NCI-H1105 (cell line): Measurements from ENCODE around the gene DUSP28.

ENCODE experiments used
- DNase-seq: peaks from one replicate; lab custom pipeline; 2025; lab: John Stamatoyannopoulos, UW

The DUSP28 gene

DNA sequence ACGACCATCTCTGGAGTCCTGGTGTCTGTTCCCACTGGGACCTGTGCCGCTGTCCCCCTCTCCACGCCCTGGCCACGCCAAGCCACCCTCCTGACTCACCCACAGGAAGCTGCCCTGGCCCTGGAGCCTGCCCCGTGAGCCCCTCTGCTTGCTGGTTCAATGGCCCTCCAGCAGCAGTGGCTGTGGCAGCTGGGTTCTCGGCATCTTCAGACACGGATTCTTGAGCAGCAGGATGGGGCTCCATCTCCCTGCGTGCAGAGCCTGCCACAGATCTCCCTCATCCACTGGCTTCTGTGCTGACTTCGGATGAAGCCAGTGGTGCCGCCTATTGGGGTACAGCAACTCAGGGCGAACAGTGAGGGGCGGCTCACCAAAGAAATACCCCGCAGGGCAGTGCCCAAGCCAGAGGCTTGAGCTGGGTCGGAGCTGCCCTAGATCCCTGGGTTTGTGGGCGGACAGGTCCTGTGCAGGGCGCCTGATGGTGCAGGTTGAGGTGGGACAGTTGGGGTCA is 40.3 kb downstream of the DUSP28 start:
- DNase-seq, result no peak

DNA sequence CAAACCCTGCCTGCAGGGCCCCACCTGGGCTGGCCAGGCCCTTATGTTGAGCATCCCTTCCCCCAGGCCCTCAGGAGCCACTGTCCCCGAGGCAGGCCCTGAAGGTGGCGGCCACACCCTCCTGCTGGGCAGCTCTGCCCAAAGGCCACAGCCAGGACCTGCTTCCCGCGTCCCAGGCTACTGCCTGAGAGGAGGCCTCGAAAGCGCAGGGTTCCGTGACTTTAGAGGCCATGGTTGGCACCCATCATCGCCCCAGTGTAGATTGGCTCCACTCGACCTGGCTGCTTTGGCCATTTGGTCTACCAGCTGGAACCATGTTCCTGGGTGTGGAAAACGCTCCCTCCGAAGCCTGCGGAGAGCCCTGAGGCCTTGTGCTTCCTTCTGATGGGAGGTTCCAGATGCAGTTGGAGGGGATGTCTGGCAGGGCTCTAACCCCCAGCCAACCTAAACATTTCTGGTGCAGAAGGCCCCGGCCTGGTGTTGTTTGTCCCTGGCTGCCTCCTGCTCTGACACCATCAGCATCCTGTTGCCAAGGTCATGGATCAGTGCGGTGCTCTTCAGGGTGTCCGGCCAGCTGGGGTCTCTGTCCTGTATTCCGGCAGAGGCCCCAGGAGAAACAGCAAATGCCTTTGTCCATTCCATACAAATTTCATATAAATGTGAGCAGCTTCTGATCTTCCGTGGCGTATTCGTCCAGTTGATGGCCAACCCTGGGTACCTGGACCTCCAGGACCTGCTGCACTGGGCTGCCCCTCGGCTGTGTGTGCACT is 41.1 kb downstream of the DUSP28 start:
- no peak for DNase-seq

DNA sequence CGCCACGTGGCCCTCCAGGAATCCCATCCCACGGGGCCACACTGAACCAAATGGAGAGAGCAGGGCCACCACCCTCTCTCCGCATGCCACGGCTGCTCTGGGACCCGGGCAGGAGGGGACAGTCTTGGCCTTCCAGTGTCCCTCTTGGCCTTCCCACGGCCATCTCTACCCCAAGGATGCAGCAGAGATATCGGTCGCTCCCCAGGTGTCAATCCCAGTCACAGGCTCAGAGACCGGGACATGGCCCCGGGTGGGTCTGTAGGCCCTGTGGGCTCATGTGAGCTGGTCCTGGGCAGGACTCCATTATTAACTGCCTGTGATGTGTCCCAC is 41.6 kb downstream of the DUSP28 start:
- no peak for DNase-seq

DNA sequence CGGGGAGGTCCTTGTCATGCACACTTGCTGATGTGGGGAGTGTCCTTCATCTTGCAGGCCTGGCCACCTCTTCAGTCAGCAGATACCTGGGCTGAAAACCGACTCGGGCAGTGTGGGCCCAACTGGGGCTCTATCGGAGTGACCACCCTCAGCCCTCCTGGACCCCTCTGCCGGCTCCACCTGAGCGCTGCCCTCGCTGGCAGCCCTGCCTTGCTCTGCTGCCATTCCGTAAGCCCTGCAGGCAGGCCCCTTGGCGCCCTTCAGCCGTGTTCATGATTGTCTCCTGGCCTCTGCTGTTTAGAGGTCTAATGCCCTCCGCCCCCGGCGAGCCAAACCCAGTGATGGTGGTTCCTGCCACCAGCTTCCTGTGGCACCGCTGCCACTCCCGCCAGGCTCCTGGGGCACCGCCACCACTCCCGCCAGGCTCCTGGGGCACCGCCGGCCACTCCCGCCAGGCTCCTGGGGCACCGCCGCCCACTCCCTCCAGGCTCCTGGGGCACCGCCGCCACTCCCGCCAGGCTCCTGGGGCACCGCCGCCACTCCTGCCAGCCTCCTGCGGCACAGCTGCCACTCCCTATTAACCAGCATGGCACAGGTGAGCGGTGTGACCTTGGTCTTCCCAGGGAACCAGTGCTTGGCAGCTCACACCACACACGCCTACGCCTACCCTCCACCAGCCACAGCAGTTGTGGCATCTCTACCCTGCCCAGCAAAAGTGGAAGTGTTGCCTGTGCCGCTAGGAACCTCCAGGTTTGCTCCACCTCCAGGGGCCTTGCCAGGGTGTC is 42.3 kb downstream of the DUSP28 start:
- DNase-seq, result no peak

DNA sequence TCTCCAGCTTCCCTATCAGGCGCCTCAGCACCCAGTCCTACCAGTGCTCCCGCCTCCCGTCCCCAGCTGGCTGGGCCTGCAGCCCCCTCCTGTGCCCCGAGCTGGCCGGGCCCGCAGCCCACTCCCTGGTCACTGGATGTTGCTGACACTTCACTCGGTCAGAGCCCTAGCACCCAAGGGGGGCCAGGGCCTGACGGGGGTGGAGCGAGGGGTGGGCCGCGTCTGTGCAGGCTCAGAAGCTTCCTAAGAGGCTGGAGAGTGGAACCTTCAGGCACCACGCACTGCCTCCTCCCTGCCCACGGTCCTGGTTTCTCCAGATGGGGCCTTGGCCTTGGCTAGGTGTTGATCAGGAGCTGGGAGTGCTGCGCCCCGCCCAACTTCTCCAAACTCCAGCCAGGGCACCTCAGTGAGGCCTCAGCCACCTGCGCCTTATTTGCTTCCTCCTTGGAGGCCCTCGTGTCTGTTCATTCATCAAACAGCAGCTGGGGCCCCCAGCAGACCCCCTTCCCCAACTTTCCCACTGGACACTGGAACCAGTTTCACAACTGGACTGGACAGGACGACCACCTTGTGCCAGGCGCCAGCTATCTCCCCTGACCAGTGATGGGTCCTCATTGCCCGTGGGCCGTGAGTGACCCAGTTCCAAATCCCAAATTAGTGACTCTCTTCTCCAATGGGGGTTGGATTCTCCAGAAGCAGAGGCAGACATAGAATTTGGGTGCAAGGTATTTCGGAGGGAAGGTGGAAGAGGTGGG is 43.1 kb downstream of the DUSP28 start:
- no peak for DNase-seq

DNA sequence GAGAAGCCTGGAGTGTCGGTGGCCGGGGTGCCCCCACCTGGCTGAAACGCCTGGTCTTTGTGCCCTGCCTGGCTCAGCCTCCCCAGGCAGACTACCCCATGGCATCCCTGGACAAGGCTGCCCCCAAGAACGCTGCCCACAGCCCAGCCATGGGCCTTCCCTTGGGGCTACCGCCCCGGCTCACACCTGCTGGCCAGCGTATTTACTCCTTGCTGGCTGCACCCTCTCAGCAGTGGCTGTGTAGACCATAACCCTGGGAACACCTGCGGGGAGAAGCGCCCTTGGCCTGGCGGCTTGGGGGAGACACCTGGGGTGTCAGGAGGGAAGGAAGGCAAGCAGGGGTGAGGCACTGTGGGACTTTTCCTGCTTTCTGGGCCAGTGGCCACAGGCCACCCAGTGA is 43.7 kb downstream of the DUSP28 start:
- no peak for DNase-seq

DNA sequence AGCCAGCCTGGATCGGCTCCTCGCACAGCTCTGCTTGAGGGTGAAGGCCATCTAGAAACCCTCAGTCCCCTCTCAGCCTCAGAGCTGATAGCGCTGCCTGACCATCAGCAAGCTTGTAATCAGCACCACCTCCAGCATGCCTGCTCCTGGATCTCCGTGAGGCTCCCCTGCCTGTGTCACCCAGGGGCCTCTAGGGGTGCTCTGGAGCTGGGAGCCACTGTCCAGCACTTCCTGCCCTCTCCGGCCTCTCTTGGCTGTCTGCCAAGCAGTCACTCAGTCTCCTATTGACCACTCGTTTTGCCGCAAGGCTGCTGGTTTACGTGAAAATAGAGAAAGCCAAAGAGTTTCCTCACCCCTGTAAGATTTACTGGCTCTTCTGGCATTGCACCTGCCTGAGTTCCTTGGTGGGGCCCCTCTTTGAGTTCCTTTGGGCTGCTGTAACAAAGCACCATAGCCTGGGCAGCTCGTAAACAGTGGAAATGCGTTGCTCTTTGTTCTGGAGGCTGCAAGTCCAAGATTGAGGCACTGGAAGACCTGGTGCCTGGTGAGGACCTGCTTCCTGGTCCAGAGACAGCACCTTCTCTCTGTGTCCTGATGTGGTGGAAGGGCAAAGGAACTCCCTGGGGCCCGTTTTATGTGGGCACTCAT is 44.3 kb downstream of the DUSP28 start:
- no peak for DNase-seq

DNA sequence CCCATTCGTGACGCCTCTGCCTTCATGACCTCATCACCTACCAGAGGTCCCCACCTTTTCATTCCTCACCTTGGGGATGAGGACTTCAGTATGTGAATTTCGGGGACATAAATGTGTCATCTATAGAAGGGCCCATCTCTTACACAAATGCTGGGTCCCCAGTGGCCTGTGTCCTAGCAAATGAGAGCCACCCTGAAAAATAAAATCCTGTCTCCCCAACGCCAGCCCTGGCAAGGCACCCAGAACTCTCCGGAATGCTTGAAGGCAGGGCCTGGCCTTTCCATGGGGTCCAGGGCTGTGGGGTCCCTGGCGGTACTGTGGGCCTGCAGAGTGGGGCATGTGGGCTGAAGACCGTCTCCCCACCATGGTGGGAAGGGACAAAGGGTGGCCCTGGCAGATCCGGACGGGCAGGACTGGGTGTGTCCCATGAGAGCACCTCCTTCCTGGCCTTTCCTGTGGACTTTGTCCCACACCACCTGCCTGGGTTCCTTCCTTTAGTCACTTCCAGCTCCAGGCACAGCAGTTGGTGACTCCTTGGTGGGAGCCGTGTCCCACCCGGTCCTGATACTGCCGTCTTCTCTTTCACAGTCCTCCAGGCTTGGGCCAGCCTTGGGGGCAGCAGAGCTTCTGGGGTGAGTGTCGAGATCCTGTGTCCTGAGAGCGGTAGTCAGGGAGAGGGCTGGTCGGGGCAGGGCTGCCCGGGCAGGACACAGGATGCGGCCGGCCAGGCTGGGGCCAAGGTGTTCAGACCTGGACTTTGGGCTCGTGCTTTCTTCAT is 45.0 kb downstream of the DUSP28 start:
- no peak for DNase-seq

DNA sequence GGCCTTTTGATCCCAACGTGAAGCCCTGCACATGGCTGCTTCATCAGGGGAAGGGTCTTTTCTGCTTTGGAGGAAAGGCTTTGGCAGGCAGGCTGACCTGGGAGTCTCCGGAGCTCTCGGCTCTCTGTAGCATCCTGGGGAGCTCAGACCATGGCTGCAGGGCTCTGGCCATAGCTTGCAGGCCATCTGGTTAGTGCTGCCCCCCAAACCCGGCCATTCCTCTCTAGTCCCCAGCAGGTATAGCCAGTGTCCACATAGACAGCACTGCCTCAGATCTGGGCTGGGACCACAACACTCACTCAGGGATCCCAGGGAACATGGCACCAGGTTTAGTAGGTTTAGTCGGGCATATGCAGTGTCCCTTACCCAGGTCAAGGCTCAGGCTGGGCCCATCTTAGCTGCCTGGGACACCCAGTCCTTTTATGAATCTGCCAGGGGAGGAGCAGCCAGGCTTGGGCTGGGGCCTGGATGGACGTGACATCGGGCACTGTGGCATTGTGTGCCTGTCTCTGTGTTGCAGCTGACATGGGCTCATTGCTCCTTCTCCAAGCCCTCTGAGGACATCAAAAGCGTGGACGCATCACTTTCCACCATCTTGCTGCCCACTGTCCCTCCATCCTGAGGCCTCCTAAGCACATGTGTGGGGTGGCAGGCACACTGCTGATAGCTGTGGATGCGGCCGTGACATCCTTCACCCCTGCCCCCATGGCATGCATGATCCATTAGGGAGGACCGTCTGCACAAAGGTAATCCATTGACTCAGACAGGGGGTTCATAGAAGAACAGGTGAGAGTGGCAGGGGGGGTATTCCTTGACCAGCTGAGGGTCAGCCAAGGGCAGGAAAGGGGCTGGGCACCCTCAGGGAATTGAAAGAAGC is 45.9 kb downstream of the DUSP28 start:
- no peak for DNase-seq

DNA sequence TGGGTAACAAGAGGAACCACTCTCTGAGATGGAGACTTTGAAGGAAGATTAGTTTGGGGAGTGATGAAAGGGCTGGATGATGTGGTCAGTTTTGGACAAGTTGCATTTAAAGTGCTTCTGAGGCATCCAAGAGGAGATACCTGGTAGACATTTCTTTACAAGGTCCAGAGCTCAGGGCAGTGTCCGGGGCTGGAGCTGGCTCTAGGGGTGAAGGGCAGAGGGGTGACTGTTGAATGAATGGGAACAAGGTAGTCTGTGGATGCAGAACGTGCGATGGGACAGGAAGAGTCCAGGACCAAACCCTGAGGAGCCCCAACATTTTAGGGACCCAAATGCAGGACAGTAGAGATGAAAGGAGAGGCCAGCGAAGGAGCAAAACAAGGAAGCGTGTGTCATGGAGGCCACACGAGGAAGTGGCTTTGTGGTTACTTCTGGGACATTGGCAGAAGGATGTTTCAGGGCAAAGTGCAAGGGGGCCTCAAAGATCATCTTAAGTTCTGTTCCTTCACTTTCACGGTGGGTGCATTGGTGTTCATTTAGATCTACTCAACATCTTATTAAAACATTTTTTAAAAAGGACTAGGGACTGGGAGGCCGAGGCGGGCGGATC is 51.5 kb downstream of the DUSP28 start:
- no peak for DNase-seq
